Trophoblast cell (in vitro differentiated cells and primary cell): ENCODE data around the gene OPN3.

Source experiments
- DNase-seq, 2 donors: peaks; one replicate each; pipeline ENCODE4 v3.0.0-alpha.2; 2016
- H2AFZ ChIP-seq: 2 replicates; pipeline ENCODE4 v1.6.1; 2013; ENCODE audit warnings: low read length, moderate library complexity, mild to moderate bottlenecking; ENCODE audit not compliant: insufficient read depth, poor library complexity
- H2AK5ac ChIP-seq: 2 replicates; pipeline ENCODE4 v1.6.1; 2013; ENCODE audit warnings: mild to moderate bottlenecking, low read length
- H2BK120ac ChIP-seq: 2 replicates; pipeline ENCODE4 v1.6.1; 2013; ENCODE audit warnings: low read length, mild to moderate bottlenecking, moderate library complexity; ENCODE audit not compliant: insufficient read depth, poor library complexity
- H2BK12ac ChIP-seq: 2 replicates; pipeline ENCODE4 v1.6.1; 2013; ENCODE audit warnings: mild to moderate bottlenecking, low read length, moderate library complexity
- H2BK5ac ChIP-seq: 2 replicates; pipeline ENCODE4 v1.6.1; 2013; ENCODE audit warnings: low read length, low read depth, moderate library complexity, mild to moderate bottlenecking; ENCODE audit not compliant: poor library complexity
- H3K14ac ChIP-seq: 2 replicates; pipeline ENCODE4 v1.6.1; 2013; ENCODE audit warnings: mild to moderate bottlenecking, low read length
- H3K18ac ChIP-seq: 2 replicates; pipeline ENCODE4 v1.6.1; 2013; ENCODE audit warnings: mild to moderate bottlenecking, low read length
- H3K23ac ChIP-seq: 2 replicates; pipeline ENCODE4 v1.6.1; 2013; ENCODE audit warnings: low read length
- H3K27ac ChIP-seq: 2 replicates; pipeline ENCODE4 v1.5.1; 2013; ENCODE audit warnings: low read depth, mild to moderate bottlenecking, inconsistent platforms, low read length, moderate library complexity
- H3K27me3 ChIP-seq: 2 replicates; pipeline ENCODE4 v1.6.1; 2013; ENCODE audit warnings: inconsistent platforms, mild to moderate bottlenecking, low read length, moderate library complexity; ENCODE audit not compliant: insufficient read depth
- H3K36me3 ChIP-seq, 2 experiments: 1 replicate in 1 of 2; 2 replicates in 1 of 2; pipeline ENCODE4 v1.6.1; 2013; ENCODE audit warnings: low read length in 2 of 2, mild to moderate bottlenecking in 2 of 2, moderate library complexity in 1 of 2; ENCODE audit not compliant: insufficient read depth in 2 of 2, control insufficient read depth in 1 of 2
- H3K4ac ChIP-seq: 2 replicates; pipeline ENCODE4 v1.6.1; 2013; ENCODE audit warnings: low read depth, mild to moderate bottlenecking, low read length, moderate library complexity
- H3K4me1 ChIP-seq, 2 experiments: 1 replicate in 1 of 2; 2 replicates in 1 of 2; pipeline ENCODE4 v1.6.1; 2013; ENCODE audit warnings: low read length in 2 of 2, mild to moderate bottlenecking in 2 of 2, moderate library complexity in 1 of 2; ENCODE audit not compliant: insufficient read depth in 2 of 2, control insufficient read depth in 1 of 2
- H3K4me2 ChIP-seq: 2 replicates; pipeline ENCODE4 v1.6.1; 2013; ENCODE audit warnings: inconsistent platforms, mild to moderate bottlenecking, low read length, moderate library complexity
- H3K4me3 ChIP-seq: 2 replicates; pipeline ENCODE4 v1.5.1; 2013; ENCODE audit warnings: mild to moderate bottlenecking, low read depth, low read length, inconsistent platforms
- H3K79me1 ChIP-seq: one replicate; pipeline ENCODE4 v1.6.1; 2013; ENCODE audit warnings: low read length
- H3K79me2 ChIP-seq: 2 replicates; pipeline ENCODE4 v1.6.1; 2013; ENCODE audit warnings: low read length, mild to moderate bottlenecking; ENCODE audit not compliant: control insufficient read depth, insufficient read depth, poor library complexity
- H3K9ac ChIP-seq: 2 replicates; pipeline ENCODE4 v1.6.1; 2013; ENCODE audit warnings: mild to moderate bottlenecking, low read length
- H3K9me3 ChIP-seq: 2 replicates; pipeline ENCODE4 v1.6.1; 2013; ENCODE audit warnings: low read depth, mild to moderate bottlenecking, control low read depth, inconsistent platforms, low read length; ENCODE audit not compliant: insufficient read depth
- H4K12ac ChIP-seq: 2 replicates; pipeline ENCODE4 v1.6.1; 2013; ENCODE audit warnings: low read depth, mild to moderate bottlenecking, low read length, moderate library complexity
- H4K8ac ChIP-seq: 2 replicates; pipeline ENCODE4 v1.6.1; 2013; ENCODE audit warnings: low read depth, mild to moderate bottlenecking, low read length, moderate library complexity
- H4K91ac ChIP-seq: one replicate; pipeline ENCODE4 v1.6.1; 2013; ENCODE audit warnings: low read depth, mild to moderate bottlenecking, low read length, moderate library complexity
- WGBS: extraction: QIAGEN DNeasy Blood & Tissue Kit; methylation state at CpG from one replicate; pipeline ENCODE4 v1.1.7; 2013; ENCODE audit warnings: missing lambda C conversion rate; ENCODE audit not compliant: insufficient read length, insufficient coverage; ENCODE audit errors: extremely low coverage; 5-methylcytosine and 5-hydroxymethylcytosine counted together

Gene OPN3

GRCh38 chr1:241642593-241642944, 2.4 kb upstream of the OPN3 start:
- H2AK5ac ChIP-seq, result no peak overlapping the region
- H2BK12ac ChIP-seq, result no peak overlapping the region
- no peak overlapping the region for H3K27ac ChIP-seq
- no peak overlapping the region for H4K8ac ChIP-seq
- H4K12ac ChIP-seq, result no peak overlapping the region
- no peak overlapping the region for H2AFZ ChIP-seq
- no peak overlapping the region for H3K18ac ChIP-seq
- no peak overlapping the region for H3K4ac ChIP-seq
- DNase-seq, result no peak
- no peaks in the 10 kb centered on the region for H3K27me3 ChIP-seq
- H3K79me2 ChIP-seq, result peaks cover 9% of the 10 kb centered on the region
- no peaks in the 10 kb centered on the region for H3K36me3 ChIP-seq
- peaks cover 9 to 17% of the 10 kb centered on the region in 2 experiments for H3K4me1 ChIP-seq
- peaks cover 3% of the 10 kb centered on the region for H3K9me3 ChIP-seq
- H2BK120ac ChIP-seq, result no peak overlapping the region
- no peak overlapping the region for H3K23ac ChIP-seq
- no peak overlapping the region for H3K4me2 ChIP-seq
- H2BK5ac ChIP-seq, result no peak overlapping the region
- H3K14ac ChIP-seq, result no peak overlapping the region
- H3K9ac ChIP-seq, result no peak overlapping the region
- no peak overlapping the region for H4K91ac ChIP-seq
- no peak overlapping the region for H3K4me3 ChIP-seq
- WGBS, result no CpG with 5 or more reads among the region's 1 CpG
- H3K79me1 ChIP-seq, result peaks cover 10% of the 10 kb centered on the region

GRCh38 chr1:241641773-241642592, 1.8 kb upstream of the OPN3 start:
- Histone ChIP-seq H3K4ac (no peak overlapping the region), H3K36me3 (no peaks in the 10 kb centered on the region), H2AFZ (no peak overlapping the region), H3K9ac (no peak overlapping the region), H3K4me1 (peaks cover 9 to 20% of the 10 kb centered on the region in 2 experiments), H4K12ac (no peak overlapping the region), H3K4me3 (no peak overlapping the region), H3K14ac (no peak overlapping the region), H4K91ac (no peak overlapping the region), H3K4me2 (no peak overlapping the region), H4K8ac (no peak overlapping the region), H3K27me3 (no peaks in the 10 kb centered on the region), H3K23ac (no peak overlapping the region), H3K27ac (no peak overlapping the region), H3K18ac (no peak overlapping the region), H2BK120ac (no peak overlapping the region), H2BK12ac (no peak overlapping the region), H2AK5ac (no peak overlapping the region), H3K79me1 (peaks cover 10% of the 10 kb centered on the region), H3K9me3 (peaks cover 3% of the 10 kb centered on the region), H3K79me2 (peaks cover 9% of the 10 kb centered on the region), H2BK5ac (no peak overlapping the region)
- no CpG with 5 or more reads among the region's 12 CpGs for WGBS
- DNase-seq, result peak in 1 of 2 donors; percentile 56

DNA sequence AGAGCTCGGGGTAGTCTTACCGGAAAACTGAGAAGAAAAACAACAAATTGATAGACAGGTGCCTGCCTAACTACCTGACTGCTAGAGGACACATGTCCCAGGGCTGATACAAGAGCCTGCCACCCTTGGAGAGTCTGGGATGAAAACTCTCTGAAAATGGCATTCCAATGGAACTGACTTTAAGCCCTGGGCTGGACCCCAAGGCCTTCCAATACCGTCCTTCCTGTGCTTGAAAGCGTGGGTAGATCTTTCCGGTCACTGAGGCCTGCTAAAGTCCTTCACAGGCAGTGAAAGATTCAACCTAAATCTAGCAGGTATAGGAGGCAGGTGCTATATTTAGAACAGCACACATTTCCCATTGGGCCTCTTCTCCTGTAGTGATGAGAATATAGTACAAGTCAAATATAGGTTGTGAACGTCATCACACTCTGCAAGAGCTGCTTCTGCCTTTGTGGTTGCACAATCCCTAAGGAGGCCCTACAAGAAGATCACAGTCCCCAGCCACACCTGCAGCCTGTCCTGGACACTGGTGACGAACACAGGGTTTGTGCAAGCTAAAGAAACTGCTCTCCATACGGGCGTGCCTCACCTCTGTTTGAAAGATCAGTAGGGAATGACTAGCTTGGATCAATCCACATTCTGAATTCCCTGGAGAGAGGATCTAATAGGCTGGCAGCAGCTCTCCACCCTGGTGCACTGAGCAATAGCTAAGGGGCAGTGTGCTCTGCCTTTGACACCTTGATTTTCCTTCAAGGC, 876 bp upstream of the OPN3 start:
- Histone ChIP-seq H3K9ac (no peak overlapping the region), H3K36me3 (no peaks in the 10 kb centered on the region), H3K79me1 (peaks cover 10% of the 10 kb centered on the region), H3K27ac (no peak overlapping the region), H3K23ac (no peak overlapping the region), H3K4me3 (no peak overlapping the region), H2AFZ (peak overlapping the region; percentile 96), H3K4me1 (peaks cover 3 to 17% of the 10 kb centered on the region in 2 experiments), H3K79me2 (peaks cover 9% of the 10 kb centered on the region), H3K27me3 (no peaks in the 10 kb centered on the region), H4K12ac (peak overlapping the region; percentile 85), H3K4me2 (peak overlapping the region; percentile 93), H3K18ac (no peak overlapping the region), H3K9me3 (peaks cover 3% of the 10 kb centered on the region), H2BK5ac (no peak overlapping the region), H2BK12ac (no peak overlapping the region), H2AK5ac (no peak overlapping the region), H4K91ac (peak overlapping the region; percentile 72), H4K8ac (peak overlapping the region; percentile 88), H2BK120ac (no peak overlapping the region), H3K4ac (no peak overlapping the region), H3K14ac (no peak overlapping the region)
- DNase-seq, result peak; percentile 80
- WGBS, result no CpG with 5 or more reads among the region's 9 CpGs

GRCh38 chr1:241639623-241640148, 483 bp downstream of the OPN3 start:
- peak overlapping the region; percentile 97 for H2BK5ac ChIP-seq
- no CpG with 5 or more reads among the region's 42 CpGs for whole genome bisulfite sequencing
- peaks cover 9% of the 10 kb centered on the region for H3K79me2 ChIP-seq
- H3K27me3 ChIP-seq, result no peaks in the 10 kb centered on the region
- peak overlapping the region; percentile 85 for H3K4me3 ChIP-seq
- H3K27ac ChIP-seq, result peak overlapping the region; percentile 80
- peak overlapping the region; percentile 99 for H2BK120ac ChIP-seq
- H3K79me1 ChIP-seq, result peaks cover 10% of the 10 kb centered on the region
- H3K23ac ChIP-seq, result no peak overlapping the region
- peak; percentile 45 to 59 for DNase-seq
- peak overlapping the region; percentile 86 for H3K9ac ChIP-seq
- peak overlapping the region; percentile 98 for H2AFZ ChIP-seq
- H3K36me3 ChIP-seq, result peaks cover 0 to 5% of the 10 kb centered on the region in 2 experiments
- peaks cover 2 to 13% of the 10 kb centered on the region in 2 experiments for H3K4me1 ChIP-seq
- peak overlapping the region; percentile 97 for H2AK5ac ChIP-seq
- peak overlapping the region; percentile 97 for H2BK12ac ChIP-seq
- H4K8ac ChIP-seq, result peak overlapping the region; percentile 99
- H4K12ac ChIP-seq, result peak overlapping the region; percentile 99
- peaks cover 3% of the 10 kb centered on the region for H3K9me3 ChIP-seq
- H3K14ac ChIP-seq, result peak overlapping the region; percentile 100
- peak overlapping the region; percentile 100 for H3K4ac ChIP-seq
- peak overlapping the region; percentile 100 for H3K18ac ChIP-seq
- peak overlapping the region; percentile 88 for H3K4me2 ChIP-seq
- H4K91ac ChIP-seq, result peak overlapping the region; percentile 98
